HEK293T (cell line): Measurements from ENCODE around the gene ACOXL.

ENCODE experiments used
- CTCF ChIA-PET: fragments of 350-600 bp; formaldehyde crosslinking; extraction: SDS; loops from one replicate; lab custom pipeline; 2021; ENCODE audit warnings: antibody characterized with exemption, inconsistent platforms; lab: Yijun Ruan, JAX
- POLR2A ChIA-PET: fragments of 350-600 bp; formaldehyde crosslinking; extraction: SDS; loops from one replicate; lab custom pipeline; 2020; ENCODE audit warnings: antibody characterized with exemption, inconsistent platforms; lab: Yijun Ruan, JAX
- DNase-seq: peaks from one replicate; pipeline ENCODE4 v3.0.0; 2012; ENCODE audit warnings: mixed read lengths; ENCODE audit errors: extremely low spot score
- ARNT ChIP-seq: fragments of 450-650 bp; IDR thresholded peaks from 2 replicates; pipeline ENCODE4 v1.6.1; 2017; ENCODE audit warnings: mild to moderate bottlenecking
- BHLHE40 ChIP-seq: fragments of 450-650 bp; IDR thresholded peaks from 2 replicates; pipeline ENCODE4 v1.6.1; 2016; ENCODE audit warnings: mild to moderate bottlenecking, moderate library complexity, borderline replicate concordance
- CTBP1 ChIP-seq: fragments of 450-650 bp; IDR thresholded peaks from 2 replicates; pipeline ENCODE4 v1.6.1; 2016; ENCODE audit warnings: borderline replicate concordance
- ELF4 ChIP-seq: fragments of 450-650 bp; IDR thresholded peaks from 2 replicates; pipeline ENCODE4 v1.6.1; 2017; ENCODE audit warnings: antibody characterized with exemption
- FOXA1 ChIP-seq: fragments of 450-650 bp; IDR thresholded peaks from 2 replicates; pipeline ENCODE4 v1.6.1; 2016; ENCODE audit warnings: mild to moderate bottlenecking
- FOXK2 ChIP-seq: fragments of 450-650 bp; IDR thresholded peaks from 2 replicates; pipeline ENCODE4 v1.6.1; 2016; ENCODE audit warnings: mild to moderate bottlenecking
- FOXM1 ChIP-seq: fragments of 450-650 bp; IDR thresholded peaks from 2 replicates; pipeline ENCODE4 v1.6.1; 2017; ENCODE audit warnings: mild to moderate bottlenecking, borderline replicate concordance
- HDGF ChIP-seq: fragments of 450-650 bp; IDR thresholded peaks from 2 replicates; pipeline ENCODE4 v1.6.1; 2017; ENCODE audit warnings: antibody characterized with exemption, borderline replicate concordance
- L3MBTL2 ChIP-seq: fragments of 450-650 bp; conservative IDR thresholded peaks from 2 replicates; pipeline ENCODE4 v1.6.1; 2016; ENCODE audit warnings: mild to moderate bottlenecking
- LEF1 ChIP-seq: fragments of 450-650 bp; IDR thresholded peaks from 2 replicates; pipeline ENCODE4 v1.6.1; 2017; ENCODE audit warnings: mild to moderate bottlenecking, borderline replicate concordance
- NFRKB ChIP-seq: fragments of 450-650 bp; IDR thresholded peaks from 2 replicates; pipeline ENCODE4 v1.6.1; 2016; ENCODE audit warnings: mild to moderate bottlenecking, moderate library complexity
- PKNOX1 ChIP-seq: fragments of 450-650 bp; IDR thresholded peaks from 2 replicates; pipeline ENCODE4 v1.6.1; 2016
- SP1 ChIP-seq: fragments of 450-650 bp; IDR thresholded peaks from 2 replicates; pipeline ENCODE4 v1.6.1; 2017
- SUZ12 ChIP-seq: fragments of 450-650 bp; IDR thresholded peaks from 2 replicates; pipeline ENCODE4 v1.6.1; 2016; ENCODE audit warnings: mild to moderate bottlenecking
- TARDBP ChIP-seq: fragments of 450-650 bp; IDR thresholded peaks from 2 replicates; pipeline ENCODE4 v1.6.1; 2016
- ZNF384 ChIP-seq: fragments of 450-650 bp; IDR thresholded peaks from 2 replicates; pipeline ENCODE4 v1.6.1; 2016

The ACOXL gene

GRCh38 chr2:110863726-110864125, 131.4 kb downstream of the ACOXL start:
- TF ChIP-seq ZNF384, result no peak
- no peak for TF ChIP-seq CTBP1
- no peak for TF ChIP-seq BHLHE40
- CTCF ChIA-PET, result interaction anchor here (0.7 kb wide), 2 partner anchors 10 to 102 kb away, joined by 3 read pairs; no protein-coding TSS in a partner anchor
- DNase-seq, result no peak
- POLR2A ChIA-PET, result no interaction called here

GRCh38 chr2:110864176-110864575, 131.8 kb downstream of the ACOXL start:
- no peak for TF ChIP-seq PKNOX1
- no peak for TF ChIP-seq SP1
- no peak for TF ChIP-seq FOXA1
- TF ChIP-seq BHLHE40, result no peak
- TF ChIP-seq L3MBTL2, result no peak
- no peak for TF ChIP-seq TARDBP
- TF ChIP-seq LEF1, result no peak
- TF ChIP-seq FOXM1, result no peak
- no peak for TF ChIP-seq ARNT
- no peak for TF ChIP-seq CTBP1
- no peak for TF ChIP-seq SUZ12
- TF ChIP-seq ZNF384, result no peak
- no peak for TF ChIP-seq ELF4
- no peak for TF ChIP-seq NFRKB
- no peak for TF ChIP-seq HDGF
- POLR2A ChIA-PET, result no interaction called here
- CTCF ChIA-PET, result interaction anchor here (0.7 kb wide), 1 partner anchor 103 kb away, joined by 3 read pairs; no protein-coding TSS in a partner anchor
- no peak for DNase-seq

GRCh38 chr2:110864731-110865130, 132.4 kb downstream of the ACOXL start:
- ChIA-PET POLR2A (no interaction called here), CTCF (no interaction called here)
- no peak for DNase-seq
- no peak for TF ChIP-seq SP1

GRCh38 chr2:110865188-110865587, 132.8 kb downstream of the ACOXL start:
- no peak for TF ChIP-seq ELF4
- no peak for TF ChIP-seq L3MBTL2
- TF ChIP-seq FOXK2, result no peak
- DNase-seq, result no peak
- CTCF ChIA-PET, result no interaction called here
- POLR2A ChIA-PET, result no interaction called here

GRCh38 chr2:110866045-110866444, 133.7 kb downstream of the ACOXL start:
- TF ChIP-seq BHLHE40 (no peak), HDGF (no peak), TARDBP (no peak), ELF4 (no peak), L3MBTL2 (no peak), SUZ12 (no peak), CTBP1 (no peak), FOXA1 (no peak), FOXM1 (no peak), PKNOX1 (no peak), SP1 (no peak), ARNT (no peak), LEF1 (no peak), ZNF384 (no peak), NFRKB (no peak)
- CTCF ChIA-PET, result no interaction called here

GRCh38 chr2:110866466-110866865, 134.1 kb downstream of the ACOXL start:
- POLR2A ChIA-PET, result no interaction called here
- DNase-seq, result no peak
- no peak for TF ChIP-seq TARDBP
- TF ChIP-seq CTBP1, result no peak
- no peak for TF ChIP-seq LEF1
- CTCF ChIA-PET, result interaction anchor here (0.7 kb wide), 1 partner anchor 832 kb away, joined by 3 read pairs; no protein-coding TSS in a partner anchor

More at GRCh38 chr2:110866045-110866444, 133.7 kb downstream of the ACOXL start:
- DNase-seq, result no peak
- POLR2A ChIA-PET, result no interaction called here

- POLR2A ChIA-PET, result no interaction called here
- TF ChIP-seq ZNF384 (no peak), FOXA1 (no peak), SP1 (no peak), ARNT (no peak), TARDBP (no peak), ELF4 (no peak), NFRKB (no peak), FOXM1 (no peak), HDGF (no peak), PKNOX1 (no peak), CTBP1 (no peak), FOXK2 (no peak), LEF1 (no peak), BHLHE40 (no peak), L3MBTL2 (no peak), SUZ12 (no peak)
- CTCF ChIA-PET, result interaction anchor here (0.7 kb wide), 1 partner anchor 832 kb away, joined by 3 read pairs; no protein-coding TSS in a partner anchor
- DNase-seq, result no peak
These were observed 134.7 kb downstream of the ACOXL start for GRCh38 chr2:110867078-110867477.
